Right hindlimb (tissue), 1 donor: Measurements from ENCODE around the gene RAB37.

Source experiments
- DNase-seq: peaks from one replicate; pipeline ENCODE4 v3.0.0-alpha.2; 2018

Gene RAB37

GRCh38 chr17:74736513-74737298 lies at the start of gene RAB37:
RAB37 (plus strand) TSS chr17:74737256; CDS start chr17:74737273, 17 bp downstream.
- DNase-seq = no peak

GRCh38 chr17:74687886-74688285 lies 49.2 kb upstream of the RAB37 start:
- DNase-seq = no peak

- no peak for DNase-seq
Measured at GRCh38 chr17:74690409-74690825, 46.6 kb upstream of the RAB37 start.

GRCh38 chr17:74691151-74691550 lies 45.9 kb upstream of the RAB37 start:
- DNase-seq = no peak

- no peak for DNase-seq
Measured at GRCh38 chr17:74694081-74694480, 43.0 kb upstream of the RAB37 start.

GRCh38 chr17:74695629-74696028 lies 41.4 kb upstream of the RAB37 start:
- no peak for DNase-seq

GRCh38 chr17:74697515-74697914 lies 39.5 kb upstream of the RAB37 start:
- DNase-seq = no peak

- DNase-seq = no peak
Measured at GRCh38 chr17:74698069-74698468, 39.0 kb upstream of the RAB37 start.

GRCh38 chr17:74699236-74699635 lies 37.8 kb upstream of the RAB37 start:
- DNase-seq = no peak

GRCh38 chr17:74702116-74702871 lies 34.8 kb upstream of the RAB37 start:
- no peak for DNase-seq

- DNase-seq = no peak
Measured at GRCh38 chr17:74703311-74703710, 33.7 kb upstream of the RAB37 start.

- no peak for DNase-seq
Measured at GRCh38 chr17:74704544-74704943, 32.5 kb upstream of the RAB37 start.

GRCh38 chr17:74711058-74711824 lies 25.8 kb upstream of the RAB37 start:
- no peak for DNase-seq

- no peak for DNase-seq
Measured at GRCh38 chr17:74712301-74712700, 24.8 kb upstream of the RAB37 start.

GRCh38 chr17:74712756-74713155 lies 24.3 kb upstream of the RAB37 start, which contains the start of gene CD300LF:
CD300LF (minus strand) TSS chr17:74712923; CDS start chr17:74712866, 57 bp downstream.
- DNase-seq = no peak

GRCh38 chr17:74713171-74713755 lies 23.8 kb upstream of the RAB37 start:
- DNase-seq = no peak

- DNase-seq = no peak
Measured at GRCh38 chr17:74715144-74715543, 21.9 kb upstream of the RAB37 start.

GRCh38 chr17:74720506-74720905 lies 16.6 kb upstream of the RAB37 start:
- no peak for DNase-seq

- DNase-seq = no peak
Measured at GRCh38 chr17:74722782-74723181, 14.3 kb upstream of the RAB37 start.

GRCh38 chr17:74723891-74724290 lies 13.2 kb upstream of the RAB37 start:
- DNase-seq = no peak

- DNase-seq = no peak
Measured at GRCh38 chr17:74725111-74725510, 11.9 kb upstream of the RAB37 start.

GRCh38 chr17:74728033-74728701 lies 8.9 kb upstream of the RAB37 start:
- DNase-seq = no peak
